Tibial nerve (tissue), 4 donors: Measurements from ENCODE around the gene PIEZO1.

Source experiments
- EP300 ChIP-seq, 2 donors: sonication (generic); formaldehyde crosslinking; IDR thresholded peaks; one replicate each; pipeline ENCODE4 v1.6.1; 2017; ENCODE audit warnings: antibody characterized with exemption in 2 of 2, mild to moderate bottlenecking in 1 of 2
- POLR2A ChIP-seq, 2 donors: fragments of 450-650 bp; IDR thresholded peaks; one replicate each; pipeline ENCODE4 v1.6.1; 2017; ENCODE audit warnings: antibody characterized with exemption in 2 of 2, mild to moderate bottlenecking in 2 of 2, moderate library complexity in 2 of 2
- TF ChIP-seq, protein P1 (sequence below), 5 experiments: fragments of 200-600 bp in 3 of 5; fragments of 450-650 bp in 2 of 5; sonication (generic) in 3 of 5; IDR thresholded peaks; one replicate each; pipeline ENCODE4 v1.5.1; 2016 to 2019; ENCODE audit warnings: antibody characterized with exemption in 5 of 5, mild to moderate bottlenecking in 3 of 5, moderate library complexity in 2 of 5

DNA sequence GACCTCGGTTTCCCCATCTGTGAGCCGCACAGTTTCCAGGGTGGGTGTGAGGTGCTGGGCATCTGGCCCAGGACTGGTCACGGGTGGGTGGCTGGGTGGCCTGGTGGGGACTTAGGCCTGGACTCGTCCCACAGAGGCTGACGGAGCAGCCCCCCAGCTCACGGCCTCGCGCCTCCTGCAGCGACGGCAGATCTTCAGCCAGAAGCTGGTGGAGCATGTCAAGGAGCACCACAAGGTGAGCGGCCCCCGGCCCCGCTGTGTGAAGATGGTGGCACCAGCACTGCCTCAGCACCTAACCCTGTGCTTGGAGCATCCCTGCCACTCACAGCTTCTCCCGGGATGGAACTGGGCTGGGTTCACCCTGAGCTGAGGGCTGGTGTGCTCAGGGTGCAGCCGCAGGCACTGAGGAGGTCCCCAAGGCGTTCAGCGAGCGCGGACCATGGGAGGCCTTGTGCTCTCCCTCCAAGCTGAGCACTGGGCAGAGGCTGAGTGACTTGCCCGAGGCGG, 20.9 kb upstream of the PIEZO1 start:
- TF ChIP-seq, protein P1, sequence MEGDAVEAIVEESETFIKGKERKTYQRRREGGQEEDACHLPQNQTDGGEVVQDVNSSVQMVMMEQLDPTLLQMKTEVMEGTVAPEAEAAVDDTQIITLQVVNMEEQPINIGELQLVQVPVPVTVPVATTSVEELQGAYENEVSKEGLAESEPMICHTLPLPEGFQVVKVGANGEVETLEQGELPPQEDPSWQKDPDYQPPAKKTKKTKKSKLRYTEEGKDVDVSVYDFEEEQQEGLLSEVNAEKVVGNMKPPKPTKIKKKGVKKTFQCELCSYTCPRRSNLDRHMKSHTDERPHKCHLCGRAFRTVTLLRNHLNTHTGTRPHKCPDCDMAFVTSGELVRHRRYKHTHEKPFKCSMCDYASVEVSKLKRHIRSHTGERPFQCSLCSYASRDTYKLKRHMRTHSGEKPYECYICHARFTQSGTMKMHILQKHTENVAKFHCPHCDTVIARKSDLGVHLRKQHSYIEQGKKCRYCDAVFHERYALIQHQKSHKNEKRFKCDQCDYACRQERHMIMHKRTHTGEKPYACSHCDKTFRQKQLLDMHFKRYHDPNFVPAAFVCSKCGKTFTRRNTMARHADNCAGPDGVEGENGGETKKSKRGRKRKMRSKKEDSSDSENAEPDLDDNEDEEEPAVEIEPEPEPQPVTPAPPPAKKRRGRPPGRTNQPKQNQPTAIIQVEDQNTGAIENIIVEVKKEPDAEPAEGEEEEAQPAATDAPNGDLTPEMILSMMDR (IDR thresholded peaks at IDR 0.05): no peak
- TF ChIP-seq POLR2A (IDR thresholded peaks at IDR 0.05): no peak
- no peak for TF ChIP-seq EP300 (IDR thresholded peaks at IDR 0.05)
